Dedifferentiated amniotic fluid mesenchymal stem cell (primary cell): Measurements from ENCODE around the gene CHIT1.
"Not testable (repeated sequence)": the region's sequence is repeated elsewhere in the genome, so short reads cannot be mapped to it uniquely, and the experiment has no call there.

Experiments
- DNase-seq: peaks from one replicate; pipeline ENCODE4 v3.0.0-alpha.2; 2016; ENCODE audit errors: extremely low spot score

The CHIT1 gene

GRCh38 chr1:203266140-203266539 lies 36.7 kb upstream of the CHIT1 start:
- not testable (repeated sequence) for DNase-seq

GRCh38 chr1:203265541-203265940 lies 36.1 kb upstream of the CHIT1 start:
- DNase-seq: no peak

DNA sequence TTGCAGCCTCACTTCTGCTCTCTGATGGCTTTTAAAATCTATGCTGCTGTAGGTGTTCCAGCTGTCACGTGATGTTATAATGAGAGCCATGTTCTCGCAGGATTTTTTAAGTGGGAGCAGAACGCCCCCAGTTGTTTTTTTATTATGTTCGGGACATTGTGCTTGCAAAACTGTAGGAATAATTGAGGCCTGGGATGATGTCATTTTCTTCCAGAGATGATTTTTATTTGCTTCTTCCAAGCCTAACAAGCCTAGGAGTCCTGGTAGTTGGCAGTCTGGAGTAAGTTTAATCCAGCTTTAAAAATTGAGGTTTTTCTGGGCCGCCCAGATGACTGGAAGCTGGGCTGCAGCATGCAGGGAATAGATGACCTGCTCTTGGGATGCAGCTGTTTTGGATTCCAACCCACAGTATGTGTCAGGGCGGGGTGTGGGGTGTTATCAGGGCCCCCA lies 34.6 kb upstream of the CHIT1 start:
- DNase-seq: no peak

GRCh38 chr1:203263496-203263895 lies 34.0 kb upstream of the CHIT1 start:
- no peak for DNase-seq

GRCh38 chr1:203256636-203257035 lies 27.2 kb upstream of the CHIT1 start:
- DNase-seq: not testable (repeated sequence)

DNA sequence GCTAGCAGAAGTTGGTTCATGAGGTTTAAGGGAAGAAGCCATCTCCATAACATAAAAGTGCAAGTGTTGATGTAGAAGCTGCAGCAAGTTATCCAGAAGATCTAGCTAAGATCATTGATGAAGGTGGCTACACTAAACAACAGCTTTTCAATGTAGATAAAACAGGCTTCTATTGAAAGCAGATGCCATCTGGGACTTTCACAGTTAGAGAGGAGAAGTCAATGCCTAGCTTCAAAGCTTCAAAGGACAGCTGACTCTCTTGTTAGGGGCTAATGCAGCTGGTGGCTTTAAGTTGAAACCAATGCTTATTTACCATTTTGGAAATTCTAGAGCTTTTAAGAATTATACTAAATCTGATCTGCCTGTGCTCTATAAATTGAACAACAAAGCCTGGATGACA lies 25.3 kb upstream of the CHIT1 start:
- not testable (repeated sequence) for DNase-seq

- no peak for DNase-seq
Measured at GRCh38 chr1:203252678-203253077, 23.2 kb upstream of the CHIT1 start.

DNA sequence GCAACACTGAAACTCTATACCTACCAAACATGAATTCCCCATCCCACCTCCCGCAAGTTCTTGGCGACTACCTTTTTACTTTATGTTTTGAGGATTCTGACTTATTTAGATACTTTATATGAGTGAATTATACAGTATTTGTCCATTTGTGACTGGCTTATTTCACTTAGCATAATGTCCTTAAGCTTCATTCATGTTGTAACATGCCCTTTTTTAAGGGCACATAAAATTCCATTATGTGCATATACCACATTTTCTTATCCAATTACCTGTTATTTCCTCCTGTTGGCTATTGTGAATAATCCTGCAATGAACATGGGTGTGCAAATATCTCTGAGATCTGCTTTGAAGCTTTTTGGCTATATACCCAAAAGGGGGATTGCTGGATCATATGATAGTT lies 22.0 kb upstream of the CHIT1 start:
- no peak for DNase-seq

DNA sequence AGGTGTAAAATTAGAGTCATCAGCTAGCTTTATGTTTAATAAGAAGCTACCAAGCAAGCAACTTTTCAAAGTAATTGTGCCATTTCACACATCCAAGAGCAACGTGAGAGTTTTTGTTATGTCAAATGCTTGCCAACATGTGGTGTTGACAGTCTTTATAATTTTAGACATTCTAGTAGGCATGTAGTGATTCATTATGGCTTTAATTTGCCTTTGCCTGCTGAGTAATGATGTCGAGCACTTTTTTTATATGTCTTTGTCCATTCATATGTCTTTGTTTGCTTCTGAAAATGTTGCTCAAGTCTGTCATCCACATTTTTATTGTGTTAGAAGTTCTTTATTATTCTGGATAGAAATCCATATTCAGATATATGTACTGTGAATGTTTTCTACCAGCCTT lies 21.4 kb upstream of the CHIT1 start:
- no peak for DNase-seq

- DNase-seq: no peak
Measured at GRCh38 chr1:203244776-203245175, 15.3 kb upstream of the CHIT1 start.

GRCh38 chr1:203241708-203242107 lies 12.2 kb upstream of the CHIT1 start:
- DNase-seq: not testable (repeated sequence)

GRCh38 chr1:203239526-203240305 lies 10.2 kb upstream of the CHIT1 start:
- DNase-seq: no peak

GRCh38 chr1:203239081-203239480 lies 9.6 kb upstream of the CHIT1 start:
- DNase-seq: no peak

DNA sequence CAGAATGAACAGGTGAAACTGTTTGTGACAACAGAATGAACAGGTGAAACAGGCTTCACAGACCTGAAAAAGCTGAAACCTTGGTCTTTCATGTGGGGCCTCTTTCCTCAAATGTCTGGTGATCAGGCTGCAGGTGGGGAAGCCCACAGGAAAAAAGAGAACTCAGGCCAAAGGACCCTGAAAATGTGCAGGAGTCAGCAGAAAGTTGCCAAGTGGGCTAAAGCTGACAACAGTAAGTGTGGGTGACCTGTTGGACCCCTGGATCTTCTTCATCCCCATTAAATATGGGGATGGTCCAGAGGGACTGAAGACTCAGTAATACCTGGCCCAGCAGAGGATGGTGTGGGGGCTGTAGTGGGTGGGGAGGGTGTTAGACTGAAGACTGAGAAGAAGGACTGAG lies 9.1 kb upstream of the CHIT1 start:
- DNase-seq: no peak

- not testable (repeated sequence) for DNase-seq
Measured at GRCh38 chr1:203234901-203235300, 5.4 kb upstream of the CHIT1 start.

DNA sequence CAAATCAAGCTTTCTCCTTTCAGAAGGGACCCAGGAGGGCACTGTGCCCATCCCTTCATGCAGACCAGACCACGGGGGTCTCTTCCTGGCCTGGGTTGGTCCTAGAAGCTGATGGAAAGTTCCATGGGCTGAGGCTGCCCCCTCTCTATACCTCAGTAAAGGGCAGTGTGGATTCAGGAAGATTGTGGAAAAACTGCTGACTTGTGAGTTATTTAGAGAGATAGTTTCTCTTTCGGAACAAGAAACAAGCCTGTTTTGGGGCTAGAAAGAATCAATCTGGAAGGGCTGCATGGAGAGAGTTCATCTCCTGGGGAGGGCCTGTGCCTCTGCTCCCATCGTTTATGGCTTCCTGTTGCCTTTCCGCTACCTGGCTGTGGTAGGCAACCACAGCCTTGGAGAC lies 803 bp downstream of the CHIT1 start:
- DNase-seq: no peak

DNA sequence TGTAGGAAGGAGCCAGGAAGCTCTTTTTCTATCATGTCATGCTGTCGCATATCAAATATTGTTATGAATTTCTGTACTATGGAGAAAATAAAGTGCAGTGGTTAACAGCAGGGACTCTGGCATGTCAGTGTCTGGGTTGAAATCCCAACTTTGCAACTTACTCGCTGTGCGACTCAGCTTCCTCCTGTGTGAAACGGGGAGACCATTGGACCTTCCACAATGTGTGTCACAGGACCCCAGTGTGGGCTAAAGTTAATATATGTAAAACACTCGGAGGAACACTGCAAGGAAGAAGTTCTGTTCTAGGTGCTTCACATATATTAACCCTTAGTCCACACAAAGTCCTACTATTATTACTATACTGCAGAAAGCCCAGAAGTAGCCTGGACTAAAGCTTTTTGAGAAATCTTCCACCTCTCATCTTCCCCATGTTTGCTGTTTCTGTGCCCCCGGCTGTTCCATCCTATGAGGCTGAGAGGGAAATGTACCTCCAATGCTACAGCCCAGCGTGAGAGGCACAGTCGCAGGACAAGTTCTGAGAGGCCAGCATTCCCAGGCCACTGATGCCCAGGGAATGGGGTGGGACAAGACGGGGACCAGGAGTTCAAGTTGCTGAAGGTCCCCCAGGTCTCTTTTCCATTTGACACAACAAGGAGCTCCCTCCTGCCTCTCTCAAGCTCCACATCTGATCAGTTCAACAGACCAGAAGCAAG lies 1.9 kb downstream of the CHIT1 start:
- no peak for DNase-seq

DNA sequence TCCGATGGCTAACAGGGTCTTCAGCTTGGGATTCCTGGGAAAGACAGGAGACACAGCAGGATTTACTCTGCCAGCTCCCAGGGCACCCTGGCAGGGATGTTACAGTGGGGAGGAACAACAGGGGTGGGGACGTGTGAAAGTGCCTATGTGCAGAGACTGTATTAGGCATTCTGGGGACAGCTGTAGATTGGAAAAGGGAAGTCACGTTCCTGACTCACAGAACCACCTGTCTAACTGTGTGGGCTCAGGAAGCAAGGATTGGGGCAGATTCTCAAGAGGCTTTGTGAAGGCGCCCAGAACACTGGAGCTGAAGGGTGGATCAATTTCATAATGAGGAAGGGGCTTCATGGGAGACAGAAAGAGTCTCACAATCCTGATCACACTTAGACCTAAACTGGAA lies 4.4 kb downstream of the CHIT1 start:
- no peak for DNase-seq

GRCh38 chr1:203223012-203223775 lies 6.3 kb downstream of the CHIT1 start:
- no peak for DNase-seq

DNA sequence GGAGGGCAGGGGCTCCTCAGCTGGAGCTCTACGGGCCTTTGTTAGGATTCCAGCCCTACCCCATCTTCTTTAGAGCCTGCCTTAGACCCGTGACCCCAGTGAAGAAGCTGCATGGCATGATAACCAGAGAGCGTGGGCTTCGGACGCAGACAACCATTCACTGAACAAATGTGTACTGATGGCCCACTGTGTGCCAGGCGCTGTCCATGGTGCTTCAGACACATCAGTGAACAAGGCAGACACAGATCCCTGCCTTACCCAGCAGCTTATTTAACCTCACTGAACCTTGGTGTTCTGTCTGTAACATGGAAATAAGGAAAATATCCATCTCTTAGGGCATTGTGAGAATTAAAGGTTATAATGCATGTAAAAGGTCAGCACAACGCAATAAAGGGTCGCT lies 9.5 kb downstream of the CHIT1 start:
- no peak for DNase-seq

DNA sequence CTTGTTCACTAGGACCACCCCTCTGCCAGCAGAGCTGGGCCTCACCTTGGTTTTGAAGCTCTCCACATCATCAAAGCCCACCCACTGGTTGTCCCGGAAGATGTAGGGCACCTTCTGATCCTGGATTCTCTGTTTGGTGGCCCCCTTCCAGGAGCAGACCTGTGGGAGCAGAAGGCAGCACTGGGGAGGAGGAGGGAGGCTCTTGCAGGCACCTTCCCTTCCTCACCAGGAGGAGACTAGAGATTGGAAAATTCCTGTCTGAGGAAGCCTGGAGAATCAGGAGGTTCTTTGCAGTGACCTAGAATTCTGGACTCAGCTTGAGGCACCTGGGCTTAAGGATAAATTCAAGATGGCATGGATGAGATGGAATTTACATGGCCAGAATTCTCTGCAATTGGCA lies 10.3 kb downstream of the CHIT1 start:
- no peak for DNase-seq

DNA sequence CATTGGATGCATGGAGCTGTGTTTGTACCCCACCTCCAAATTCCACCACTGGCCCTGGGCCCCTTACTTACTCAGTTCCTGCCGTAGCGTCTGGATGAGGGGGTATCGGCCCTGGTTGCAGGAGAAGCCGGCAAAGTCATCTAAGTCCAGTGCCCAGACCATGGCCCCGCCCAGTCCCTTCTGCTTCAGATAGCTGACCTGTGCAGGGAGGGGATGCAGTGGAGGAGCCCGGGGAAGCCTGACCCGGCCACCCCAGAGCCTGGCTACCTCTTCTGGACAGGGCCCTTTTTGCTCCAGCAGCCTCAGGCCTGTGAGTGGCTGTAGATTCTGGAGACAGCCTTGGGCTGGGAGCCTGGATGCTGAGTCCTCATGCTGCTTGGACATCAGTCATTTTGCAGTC lies 11.8 kb downstream of the CHIT1 start:
- DNase-seq: no peak
